ENCODE data around the gene SF1.

The SF1 gene

GRCh38 chr11:64723907-64724862, 54.2 kb downstream of the SF1 start:
- DNase-seq (ENCODE audit: low read depth, low spot score), result no peak

GRCh38 chr11:64723117-64723906, 55.0 kb downstream of the SF1 start, which contains the start of gene NRXN2:
Gene NRXN2, minus strand, starts transcription at chr11:64723197. Its CDS starts 9,498 bp downstream, at chr11:64713699.
- peak; percentile 77 for DNase-seq (ENCODE audit: low read depth, low spot score)

GRCh38 chr11:64722141-64723065, 55.9 kb downstream of the SF1 start:
- DNase-seq (ENCODE audit: low read depth, low spot score), result no peak

- no peak for DNase-seq (ENCODE audit: low read depth, low spot score)
These were observed 57.0 kb downstream of the SF1 start for GRCh38 chr11:64721359-64721699.

- DNase-seq (ENCODE audit: low read depth, low spot score), result no peak
These were observed 57.5 kb downstream of the SF1 start for GRCh38 chr11:64720640-64721358.

GRCh38 chr11:64720167-64720566, 58.2 kb downstream of the SF1 start:
- no peak for DNase-seq (ENCODE audit: low read depth, low spot score)

- no peak for DNase-seq (ENCODE audit: low read depth, low spot score)
These were observed 58.9 kb downstream of the SF1 start for GRCh38 chr11:64719406-64719805.

GRCh38 chr11:64718780-64719124, 59.6 kb downstream of the SF1 start:
- no peak for DNase-seq (ENCODE audit: low read depth, low spot score)

GRCh38 chr11:64718084-64718779, 60.1 kb downstream of the SF1 start:
- no peak for DNase-seq (ENCODE audit: low read depth, low spot score)

GRCh38 chr11:64717268-64717578, 61.1 kb downstream of the SF1 start:
- DNase-seq (ENCODE audit: low read depth, low spot score), result no peak

- DNase-seq (ENCODE audit: low read depth, low spot score), result no peak
These were observed 61.7 kb downstream of the SF1 start for GRCh38 chr11:64716473-64717267.

GRCh38 chr11:64715756-64716472, 62.4 kb downstream of the SF1 start:
- no peak for DNase-seq (ENCODE audit: low read depth, low spot score)

- DNase-seq (ENCODE audit: low read depth, low spot score), result no peak
These were observed 63.2 kb downstream of the SF1 start for GRCh38 chr11:64715110-64715509.

GRCh38 chr11:64714666-64715065, 63.7 kb downstream of the SF1 start:
- no peak for DNase-seq (ENCODE audit: low read depth, low spot score)
